HCT116 (cell line): ENCODE results near the gene IBA57. TPM values are rescaled to one million over a fixed set of nuclear protein-coding genes. Genes with fewer than 3 reads are reported as not detected.

Source experiments
- ATAC-seq: fragments of 200-7000 bp; cut with Tn5 transposase; 2 replicates; pipeline ENCODE4 v1.9.1; 2020; ENCODE audit warnings: mild to moderate bottlenecking, moderate library complexity
- BruUV-seq: library from RNA; stranded (reverse); fragments of 400-500 nt; replicated peaks from 2 replicates; lab custom pipeline; 2021; lab: Mats Ljungman, UMichigan
- CTCF ChIA-PET: fragments of 300-600 bp; sonication (Branson Sonifier 250); formaldehyde crosslinking; loops from one replicate; lab custom pipeline; 2021; ENCODE audit warnings: antibody characterized with exemption; lab: Charles Lee
- POLR2A ChIA-PET: fragments of 300-600, 350-600 bp; sonication (Branson Sonifier 250); formaldehyde crosslinking; loops from one replicate; lab custom pipeline; 2021; ENCODE audit warnings: antibody characterized with exemption; lab: Charles Lee
- RAD21 ChIA-PET, 2 experiments: fragments of 300-600 bp; sonication (Branson Sonifier 250); formaldehyde crosslinking; loops; one replicate each; lab custom pipeline; 2023; ENCODE audit warnings: low total read pairs in 2 of 2; ENCODE audit not compliant: uncharacterized antibody in 2 of 2, unreplicated experiment in 2 of 2, low non-redundant PET in 1 of 2; lab: Charles Lee
- DNase-seq: peaks from one replicate; pipeline ENCODE4 v3.0.0-alpha.2; 2010; ENCODE audit warnings: low read depth, low spot score
- H2AFZ ChIP-seq: fragments of 200-600 bp; shearing (Covaris generic), sonication (generic); 2 replicates; pipeline ENCODE4 v1.6.1; 2017; ENCODE audit warnings: low read depth, mixed run types, mixed read lengths, antibody characterized with exemption, low read length; ENCODE audit not compliant: poor library complexity, severe bottlenecking
- H3K27ac ChIP-seq: 2 replicates; pipeline ENCODE4 v1.5.1; 2012; ENCODE audit warnings: low read depth, low read length
- H3K27me3 ChIP-seq: fragments of 200-600 bp; sonication (generic); 2 replicates; pipeline ENCODE4 v1.6.1; 2016; ENCODE audit warnings: mixed run types, low read length, mixed read lengths; ENCODE audit not compliant: insufficient read depth
- H3K36me3 ChIP-seq, 2 experiments: fragments of 200-500 bp in 1 of 2; fragments of 200-600 bp in 1 of 2; sonication (Bioruptor generic) in 1 of 2; sonication (generic) in 1 of 2; 2 replicates each; pipeline versions ENCODE4 v1.5.1 to v1.6.1; 2014 to 2016; ENCODE audit warnings: low read length in 2 of 2, inconsistent platforms in 1 of 2, mixed read lengths in 1 of 2, mixed run types in 1 of 2; ENCODE audit not compliant: insufficient read depth in 2 of 2, control insufficient read depth in 1 of 2
- H3K4me1 ChIP-seq, 2 experiments: fragments of 200-600 bp in 1 of 2; sonication (generic) in 1 of 2; 2 replicates each; pipeline versions ENCODE4 v1.5.1 to v1.6.1; 2012 to 2017; ENCODE audit warnings: low read length in 2 of 2, inconsistent platforms in 1 of 2, mild to moderate bottlenecking in 1 of 2, mixed read lengths in 1 of 2, mixed run types in 1 of 2, moderate library complexity in 1 of 2; ENCODE audit not compliant: insufficient read depth in 2 of 2, control insufficient read depth in 1 of 2
- H3K4me2 ChIP-seq: fragments of 200-600 bp; sonication (generic); 2 replicates; pipeline ENCODE4 v1.6.1; 2017; ENCODE audit warnings: mixed run types, low read length, mixed read lengths
- H3K4me3 ChIP-seq, 2 experiments: fragments of 200-600 bp in 1 of 2; sonication (generic) in 1 of 2; replicated peaks in 1 of 2; 2 replicates each; pipeline ENCODE4 v1.5.1; 2011 to 2016; ENCODE audit warnings: low read length in 2 of 2, control low read depth in 1 of 2, low read depth in 1 of 2, mild to moderate bottlenecking in 1 of 2, mixed read lengths in 1 of 2, mixed run types in 1 of 2
- H3K79me2 ChIP-seq: fragments of 200-600 bp; sonication (generic); 2 replicates; pipeline ENCODE4 v1.6.1; 2017; ENCODE audit warnings: mild to moderate bottlenecking, mixed run types, low read length, moderate library complexity, mixed read lengths; ENCODE audit not compliant: insufficient read depth
- H3K9ac ChIP-seq: fragments of 200-600 bp; sonication (generic); 2 replicates; pipeline ENCODE4 v1.6.1; 2016; ENCODE audit warnings: low read length, mixed read lengths
- H3K9me2 ChIP-seq: fragments of 200-600 bp; sonication (generic), shearing (Covaris generic); 2 replicates; pipeline ENCODE4 v1.6.1; 2017; ENCODE audit warnings: mixed run types, mild to moderate bottlenecking, moderate library complexity; ENCODE audit not compliant: insufficient read depth
- H3K9me3 ChIP-seq, 2 experiments: fragments of 200-500 bp in 1 of 2; fragments of 200-600 bp in 1 of 2; sonication (Bioruptor generic) in 1 of 2; sonication (generic) in 1 of 2; 2 replicates each; pipeline ENCODE4 v1.6.1; 2014 to 2017; ENCODE audit warnings: low read length in 2 of 2, mixed read lengths in 2 of 2, inconsistent platforms in 1 of 2, low read depth in 1 of 2, mild to moderate bottlenecking in 1 of 2, mixed run types in 1 of 2, moderate library complexity in 1 of 2; ENCODE audit not compliant: control insufficient read depth in 1 of 2, insufficient read depth in 1 of 2
- H4K20me1 ChIP-seq: fragments of 200-600 bp; sonication (generic), shearing (Covaris generic); 2 replicates; pipeline ENCODE4 v1.6.1; 2017; ENCODE audit warnings: mixed run types, mild to moderate bottlenecking, moderate library complexity; ENCODE audit not compliant: insufficient read depth
- ATF3 ChIP-seq: IDR thresholded peaks from 2 replicates; pipeline ENCODE4 v1.6.1; 2012
- CBX3 ChIP-seq: IDR thresholded peaks from 2 replicates; pipeline ENCODE4 v1.6.1; 2012; ENCODE audit warnings: low read depth
- CEBPB ChIP-seq: IDR thresholded peaks from 2 replicates; pipeline ENCODE4 v1.6.1; 2012; ENCODE audit warnings: low read depth
- CTCF ChIP-seq, 3 experiments: fragments of 200-600 bp in 1 of 3; sonication (generic) in 1 of 3; IDR thresholded peaks in 2 of 3; conservative IDR thresholded peaks in 1 of 3; 2 replicates each; pipeline ENCODE4 v1.5.1; 2012 to 2017; ENCODE audit warnings: low read depth in 2 of 3, low read length in 2 of 3, antibody characterized with exemption in 1 of 3, borderline replicate concordance in 1 of 3, control low read depth in 1 of 3, mild to moderate bottlenecking in 1 of 3, mixed read lengths in 1 of 3, mixed run types in 1 of 3, moderate library complexity in 1 of 3; ENCODE audit not compliant: insufficient read depth in 1 of 3
- ELF1 ChIP-seq: IDR thresholded peaks from 2 replicates; pipeline ENCODE4 v1.6.1; 2012; ENCODE audit warnings: low read depth, borderline replicate concordance
- EZH2 ChIP-seq: fragments of 200-600 bp; sonication (generic); IDR thresholded peaks from 2 replicates; pipeline ENCODE4 v1.6.1; 2017; ENCODE audit warnings: antibody characterized with exemption, mixed run types
- FOSL1 ChIP-seq: IDR thresholded peaks from 2 replicates; pipeline ENCODE4 v1.6.1; 2012; ENCODE audit warnings: low read depth
- JUND ChIP-seq: IDR thresholded peaks from 2 replicates; pipeline ENCODE4 v1.6.1; 2012
- POLR2AphosphoS5 ChIP-seq: IDR thresholded peaks from 2 replicates; pipeline ENCODE4 v1.6.1; 2011; ENCODE audit warnings: mild to moderate bottlenecking, low read depth, low read length, moderate library complexity
- RAD21 ChIP-seq: IDR thresholded peaks from 2 replicates; pipeline ENCODE4 v1.6.1; 2012; ENCODE audit warnings: low read depth, mild to moderate bottlenecking
- SP1 ChIP-seq: IDR thresholded peaks from 2 replicates; pipeline ENCODE4 v1.6.1; 2012; ENCODE audit warnings: low read depth
- TCF7L2 ChIP-seq: IDR thresholded peaks from 2 replicates; pipeline ENCODE4 v1.7.0; 2011; ENCODE audit warnings: borderline replicate concordance, inconsistent platforms; ENCODE audit not compliant: insufficient read depth, insufficient read length; ENCODE audit errors: extremely low read depth
- ZFX ChIP-seq: fragments of 450-650 bp; IDR thresholded peaks from 2 replicates; pipeline ENCODE4 v1.6.1; 2017
- ZNF274 ChIP-seq: fragments of 200-500 bp; sonication (Bioruptor generic); IDR thresholded peaks from 2 replicates; pipeline ENCODE4 v1.6.1; 2014; ENCODE audit warnings: mild to moderate bottlenecking, low read depth, low read length, inconsistent platforms
- intact Hi-C: fragments of 100-400 bp; cut with micrococcal nuclease; formaldehyde crosslinking; loops from 2 replicates; pipeline ENCODE4 v1.10.0; 2022
- total RNA-seq: library from RNA; stranded (reverse); gene quantifications from one replicate; pipeline ENCODE4 v1.2.1, GENCODE V29; 2021; ENCODE audit not compliant: unreplicated experiment
- TF ChIP-seq, protein P1 (sequence below): IDR thresholded peaks from 2 replicates; pipeline ENCODE4 v1.6.1; 2012; ENCODE audit warnings: low read depth
- TF ChIP-seq, protein P2 (sequence below): IDR thresholded peaks from 2 replicates; pipeline ENCODE4 v1.6.1; 2011; ENCODE audit warnings: mild to moderate bottlenecking, low read length, moderate library complexity; ENCODE audit not compliant: insufficient replicate concordance; ENCODE audit errors: extremely low read depth

IBA57 gene
- total RNA-seq, 1 experiment from 2014 or later = 11.6 TPM

- CTCF ChIA-PET = interaction anchor here (0.9 kb wide), 1 partner anchor 13 kb away, joined by 3 read pairs; no protein-coding TSS in a partner anchor
Observed at GRCh38 chr1:228226141-228226874, 60.7 kb downstream of the IBA57 start.

More at GRCh38 chr1:228226141-228226874, 60.7 kb downstream of the IBA57 start:
- Histone ChIP-seq H3K4me1 (peaks cover 0 to 5% of the 10 kb centered on the region in 2 experiments; a peak in 1 of 4 replicates), H3K9ac (no peak overlapping the region), H3K9me2 (no peaks in the 10 kb centered on the region), H3K4me2 (no peak overlapping the region), H4K20me1 (no peaks in the 10 kb centered on the region), H3K36me3 (no peaks in the 10 kb centered on the region), H3K9me3 (no peaks in the 10 kb centered on the region), H3K4me3 (no peak overlapping the region), H3K27me3 (no peaks in the 10 kb centered on the region), H2AFZ (no peak overlapping the region), H3K27ac (no peak overlapping the region), H3K79me2 (no peaks in the 10 kb centered on the region)
- ChIA-PET POLR2A (no interaction called here), RAD21 (no interaction called here)
- intact Hi-C loops = no loop called here
- no peak for DNase-seq
- no peak for ATAC-seq
- TF ChIP-seq SP1 (no peak), RAD21 (no peak), CBX3 (no peak), JUND (no peak), CTCF (IDR thresholded peaks at IDR 0.05 in 2 of 3, conservative IDR thresholded peaks at IDR 0.05 in 1 of 3; ENCODE audit: borderline replicate concordance in 1 of 3, insufficient read depth in 1 of 3, low read depth in 2 of 3, low read length in 2 of 3) (no peak), FOSL1 (no peak), ZNF274 (no peak), ATF3 (no peak), POLR2AphosphoS5 (no peak), ELF1 (no peak), ZFX (no peak), TCF7L2 (no peak), EZH2 (no peak), CEBPB (no peak)
- TF ChIP-seq, protein P1, sequence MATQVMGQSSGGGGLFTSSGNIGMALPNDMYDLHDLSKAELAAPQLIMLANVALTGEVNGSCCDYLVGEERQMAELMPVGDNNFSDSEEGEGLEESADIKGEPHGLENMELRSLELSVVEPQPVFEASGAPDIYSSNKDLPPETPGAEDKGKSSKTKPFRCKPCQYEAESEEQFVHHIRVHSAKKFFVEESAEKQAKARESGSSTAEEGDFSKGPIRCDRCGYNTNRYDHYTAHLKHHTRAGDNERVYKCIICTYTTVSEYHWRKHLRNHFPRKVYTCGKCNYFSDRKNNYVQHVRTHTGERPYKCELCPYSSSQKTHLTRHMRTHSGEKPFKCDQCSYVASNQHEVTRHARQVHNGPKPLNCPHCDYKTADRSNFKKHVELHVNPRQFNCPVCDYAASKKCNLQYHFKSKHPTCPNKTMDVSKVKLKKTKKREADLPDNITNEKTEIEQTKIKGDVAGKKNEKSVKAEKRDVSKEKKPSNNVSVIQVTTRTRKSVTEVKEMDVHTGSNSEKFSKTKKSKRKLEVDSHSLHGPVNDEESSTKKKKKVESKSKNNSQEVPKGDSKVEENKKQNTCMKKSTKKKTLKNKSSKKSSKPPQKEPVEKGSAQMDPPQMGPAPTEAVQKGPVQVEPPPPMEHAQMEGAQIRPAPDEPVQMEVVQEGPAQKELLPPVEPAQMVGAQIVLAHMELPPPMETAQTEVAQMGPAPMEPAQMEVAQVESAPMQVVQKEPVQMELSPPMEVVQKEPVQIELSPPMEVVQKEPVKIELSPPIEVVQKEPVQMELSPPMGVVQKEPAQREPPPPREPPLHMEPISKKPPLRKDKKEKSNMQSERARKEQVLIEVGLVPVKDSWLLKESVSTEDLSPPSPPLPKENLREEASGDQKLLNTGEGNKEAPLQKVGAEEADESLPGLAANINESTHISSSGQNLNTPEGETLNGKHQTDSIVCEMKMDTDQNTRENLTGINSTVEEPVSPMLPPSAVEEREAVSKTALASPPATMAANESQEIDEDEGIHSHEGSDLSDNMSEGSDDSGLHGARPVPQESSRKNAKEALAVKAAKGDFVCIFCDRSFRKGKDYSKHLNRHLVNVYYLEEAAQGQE = no peak
- TF ChIP-seq, protein P2, sequence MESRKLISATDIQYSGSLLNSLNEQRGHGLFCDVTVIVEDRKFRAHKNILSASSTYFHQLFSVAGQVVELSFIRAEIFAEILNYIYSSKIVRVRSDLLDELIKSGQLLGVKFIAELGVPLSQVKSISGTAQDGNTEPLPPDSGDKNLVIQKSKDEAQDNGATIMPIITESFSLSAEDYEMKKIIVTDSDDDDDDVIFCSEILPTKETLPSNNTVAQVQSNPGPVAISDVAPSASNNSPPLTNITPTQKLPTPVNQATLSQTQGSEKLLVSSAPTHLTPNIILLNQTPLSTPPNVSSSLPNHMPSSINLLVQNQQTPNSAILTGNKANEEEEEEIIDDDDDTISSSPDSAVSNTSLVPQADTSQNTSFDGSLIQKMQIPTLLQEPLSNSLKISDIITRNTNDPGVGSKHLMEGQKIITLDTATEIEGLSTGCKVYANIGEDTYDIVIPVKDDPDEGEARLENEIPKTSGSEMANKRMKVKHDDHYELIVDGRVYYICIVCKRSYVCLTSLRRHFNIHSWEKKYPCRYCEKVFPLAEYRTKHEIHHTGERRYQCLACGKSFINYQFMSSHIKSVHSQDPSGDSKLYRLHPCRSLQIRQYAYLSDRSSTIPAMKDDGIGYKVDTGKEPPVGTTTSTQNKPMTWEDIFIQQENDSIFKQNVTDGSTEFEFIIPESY = no peak
- BruUV-seq = no TSS peak
